GM21825 (cell line): Measurements from ENCODE around the gene PPIL6.
"Not testable (repeated sequence)": the region's sequence is repeated elsewhere in the genome, so short reads cannot be mapped to it uniquely, and the experiment has no call there.

Source experiments
- ATAC-seq: cut with Tn5 transposase; IDR thresholded peaks from one replicate; pipeline ENCODE4 v1.9.1; 2021; ENCODE audit warnings: mild to moderate bottlenecking, moderate library complexity; ENCODE audit not compliant: unreplicated experiment

The PPIL6 gene

DNA sequence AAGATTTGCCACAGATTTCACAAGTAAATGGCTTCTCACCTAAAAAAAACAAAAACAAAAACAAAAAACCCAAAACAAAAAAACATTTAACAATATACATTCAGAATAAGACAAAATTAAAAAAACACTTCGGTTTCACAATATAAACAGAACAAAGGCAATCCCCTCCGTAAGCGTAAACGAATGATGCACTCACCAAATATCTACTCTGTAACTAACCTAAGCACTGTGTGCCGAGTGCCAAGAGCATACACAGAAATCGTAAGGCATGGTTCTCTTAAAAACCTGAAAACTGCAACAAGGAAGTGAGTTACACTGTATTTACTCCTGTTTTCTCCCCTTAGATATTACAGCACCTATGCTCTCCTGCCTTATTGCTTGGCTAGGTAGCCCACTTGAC lies 27.3 kb upstream of the PPIL6 start:
- no peak for ATAC-seq

DNA sequence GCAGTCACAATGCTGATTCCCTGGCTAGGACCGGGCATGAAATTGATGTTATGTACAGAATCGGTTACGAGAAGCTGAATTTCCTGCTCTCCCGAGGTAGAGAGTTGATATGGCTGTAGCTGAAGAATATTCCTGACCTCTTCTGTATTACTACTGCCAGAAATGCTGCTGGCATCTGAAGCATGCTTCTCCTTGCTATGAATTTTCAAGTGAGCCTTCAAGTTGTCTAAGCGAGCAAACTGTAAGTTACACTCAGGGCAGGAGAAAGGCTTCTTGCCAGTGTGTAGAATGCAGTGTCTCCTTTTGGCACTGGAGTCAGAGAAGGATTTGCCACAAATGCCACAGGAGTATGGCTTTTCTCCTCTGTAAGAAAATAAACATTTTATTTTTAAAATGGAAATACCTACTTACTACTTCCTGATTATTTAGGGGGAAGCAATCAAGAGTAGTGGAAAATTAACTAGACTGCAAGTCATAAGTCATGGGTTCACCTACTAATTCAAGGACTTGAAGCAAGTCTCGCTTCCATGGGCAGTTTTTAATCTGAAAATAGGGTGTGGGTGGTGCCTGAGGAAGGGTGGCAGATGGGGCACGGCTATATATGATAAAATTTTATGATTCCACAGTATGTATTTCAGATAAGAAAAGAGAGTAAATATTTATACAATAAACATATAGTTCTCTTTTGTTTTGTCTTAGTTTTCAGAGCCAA lies 25.9 kb upstream of the PPIL6 start:
- no peak for ATAC-seq

DNA sequence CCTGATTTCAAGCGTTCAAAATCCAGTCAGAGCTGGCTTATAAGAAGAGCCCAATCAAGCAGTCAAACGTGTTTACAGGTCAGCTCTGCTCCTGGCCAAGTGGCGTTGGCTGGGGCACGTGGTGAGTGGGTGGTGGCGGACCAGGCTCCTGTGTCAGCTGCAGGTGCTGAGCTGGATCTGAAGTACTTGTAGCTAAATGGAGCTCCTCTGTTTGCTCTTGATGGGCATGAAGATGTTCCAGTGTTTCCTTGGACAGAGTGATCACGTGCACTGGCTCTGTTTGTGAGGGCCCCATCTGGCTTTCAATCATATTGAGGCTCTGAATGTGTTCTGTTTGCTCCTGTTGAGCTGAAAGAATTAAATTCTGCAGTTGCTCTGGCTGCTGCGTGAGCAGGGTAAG lies 25.3 kb upstream of the PPIL6 start:
- no peak for ATAC-seq

DNA sequence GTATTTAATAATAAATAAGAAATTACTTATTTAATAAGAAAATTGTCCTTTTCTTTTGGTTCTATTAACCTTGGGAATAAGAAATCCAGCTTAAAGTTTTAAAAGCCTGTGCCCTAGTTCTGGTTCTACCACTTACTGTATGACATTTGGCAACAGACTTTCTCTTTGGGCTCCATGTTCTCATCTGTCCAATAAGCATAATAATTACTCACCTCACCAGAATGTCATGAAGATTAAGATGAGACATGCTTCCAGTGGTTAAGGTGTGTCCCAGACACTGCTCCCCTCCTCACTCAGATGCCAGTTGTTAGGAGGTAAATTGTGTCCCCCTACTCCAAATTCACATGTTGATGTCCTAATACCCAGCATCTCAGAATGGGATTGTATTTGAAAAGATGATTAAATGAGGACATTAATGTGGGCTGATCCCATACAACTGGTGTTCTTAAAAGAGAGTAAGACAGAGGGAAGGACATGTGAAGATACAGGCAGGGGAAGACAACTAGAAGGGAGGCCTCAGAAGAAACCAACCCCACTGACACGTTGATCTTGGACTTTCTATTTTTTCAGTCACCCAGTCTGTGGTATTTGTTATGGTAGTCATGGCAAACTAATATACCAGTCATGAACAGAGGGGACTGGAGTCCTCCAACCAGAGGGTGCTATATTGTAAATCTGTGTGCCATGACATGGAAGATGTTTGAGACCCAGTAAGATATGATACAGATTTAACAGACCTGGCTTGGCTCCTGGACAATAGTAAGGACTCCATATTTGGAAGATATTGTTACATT lies 21.5 kb upstream of the PPIL6 start:
- ATAC-seq: no peak

DNA sequence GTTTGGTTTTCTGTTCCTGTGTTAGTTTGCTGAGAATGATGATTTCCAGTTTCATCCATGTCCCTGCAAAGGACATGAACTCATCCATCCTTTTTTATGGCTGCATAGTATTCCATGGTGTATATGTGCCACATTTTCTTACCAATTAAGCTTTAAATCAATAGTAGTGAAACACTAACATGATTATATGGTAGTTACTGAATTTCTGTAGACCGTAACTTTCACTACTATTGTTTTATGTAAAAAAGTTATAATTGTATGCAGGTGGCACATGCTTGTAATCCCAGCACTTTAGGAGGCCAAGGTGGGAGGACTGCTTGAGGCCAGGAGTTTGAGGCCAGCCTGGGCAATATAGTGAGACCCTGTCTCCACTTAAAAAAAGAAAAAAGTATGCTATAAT lies 20.8 kb upstream of the PPIL6 start:
- not testable (repeated sequence) for ATAC-seq

DNA sequence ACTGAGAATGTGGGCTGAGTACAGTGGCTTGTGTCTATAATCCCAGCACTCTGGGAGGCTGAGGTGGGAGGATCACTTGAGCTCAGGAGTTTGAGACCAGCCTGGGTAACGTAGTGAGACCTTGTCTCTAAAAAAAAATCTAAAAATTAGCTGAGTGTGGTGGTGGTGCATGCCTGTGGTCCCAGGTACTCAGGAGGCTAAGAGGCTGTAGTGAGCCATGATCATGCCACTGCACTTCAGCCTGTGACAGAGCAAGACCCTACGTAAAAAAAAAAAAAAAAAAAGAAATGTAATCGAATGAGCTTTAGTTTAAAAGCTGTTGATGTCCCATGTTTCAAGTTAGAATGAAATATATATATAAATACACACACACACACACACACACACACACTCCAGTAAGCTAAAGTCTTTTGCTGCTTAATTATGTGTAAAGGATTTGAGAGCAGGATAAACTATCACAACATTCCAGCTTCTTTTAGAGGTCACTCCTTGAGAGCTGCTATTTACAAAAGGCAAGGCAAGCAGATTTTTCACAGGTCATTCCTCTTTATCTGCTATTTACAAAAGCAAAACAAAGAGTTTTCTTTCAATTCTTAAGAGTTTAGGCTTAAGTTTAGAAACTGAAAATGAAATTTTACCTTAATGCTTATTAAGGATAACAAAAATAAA lies 19.9 kb upstream of the PPIL6 start:
- no peak for ATAC-seq

DNA sequence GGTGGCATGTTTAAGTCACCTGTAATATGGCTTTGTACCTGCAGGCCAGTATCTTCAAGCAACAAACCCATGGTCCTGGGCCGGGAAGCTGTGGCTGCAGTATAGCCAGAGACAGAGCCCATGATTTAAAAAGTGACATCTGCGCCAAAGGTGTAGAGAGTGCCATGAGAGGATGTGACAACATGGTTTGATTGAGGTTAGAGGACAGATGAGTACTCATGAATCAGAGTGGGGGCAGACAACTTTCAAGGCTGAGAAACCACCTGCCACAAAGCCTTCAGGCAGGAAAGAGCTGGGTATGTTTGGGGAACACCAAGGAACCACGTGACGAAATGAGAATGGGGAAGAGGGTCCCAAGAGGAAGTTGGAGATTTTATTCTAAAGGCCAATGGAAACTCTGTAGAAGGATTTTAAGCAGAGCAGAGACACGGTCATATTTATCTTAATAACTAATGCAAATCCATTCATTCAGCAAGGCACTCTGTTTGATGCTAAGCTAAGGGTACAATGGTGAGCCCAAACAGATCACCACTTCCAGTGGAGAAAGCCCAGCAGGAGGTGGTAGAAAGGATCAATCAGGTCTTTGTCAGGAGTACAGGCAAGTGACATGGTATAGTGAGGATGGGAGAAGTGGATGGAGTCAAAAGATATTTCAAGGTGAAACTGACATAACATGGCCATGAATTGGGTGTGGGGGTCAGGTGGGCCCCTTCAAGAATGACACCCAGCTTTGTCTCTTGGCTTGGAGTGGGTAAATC lies 18.5 kb upstream of the PPIL6 start:
- peak; percentile 28 for ATAC-seq

DNA sequence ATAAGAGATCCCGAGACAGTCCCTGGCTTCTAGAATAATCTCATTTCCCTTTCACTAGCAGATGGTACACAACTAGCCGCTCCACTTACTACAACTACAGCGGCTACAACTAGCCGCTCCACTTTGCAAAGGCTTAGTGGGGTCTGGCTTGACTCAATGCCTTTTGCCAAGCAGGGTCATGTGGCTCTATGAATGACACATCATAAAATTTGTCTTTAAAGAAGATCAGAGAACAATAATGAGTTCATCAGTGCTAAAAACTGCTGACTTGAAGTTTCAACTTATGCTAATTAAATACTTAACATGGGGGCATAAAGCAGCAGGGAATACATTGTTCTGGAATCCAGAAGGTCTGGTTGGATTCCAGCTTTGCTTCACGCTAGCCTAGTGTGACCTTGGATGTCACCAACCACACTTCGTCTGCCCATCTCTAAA lies 17.2 kb upstream of the PPIL6 start:
- ATAC-seq: no peak

DNA sequence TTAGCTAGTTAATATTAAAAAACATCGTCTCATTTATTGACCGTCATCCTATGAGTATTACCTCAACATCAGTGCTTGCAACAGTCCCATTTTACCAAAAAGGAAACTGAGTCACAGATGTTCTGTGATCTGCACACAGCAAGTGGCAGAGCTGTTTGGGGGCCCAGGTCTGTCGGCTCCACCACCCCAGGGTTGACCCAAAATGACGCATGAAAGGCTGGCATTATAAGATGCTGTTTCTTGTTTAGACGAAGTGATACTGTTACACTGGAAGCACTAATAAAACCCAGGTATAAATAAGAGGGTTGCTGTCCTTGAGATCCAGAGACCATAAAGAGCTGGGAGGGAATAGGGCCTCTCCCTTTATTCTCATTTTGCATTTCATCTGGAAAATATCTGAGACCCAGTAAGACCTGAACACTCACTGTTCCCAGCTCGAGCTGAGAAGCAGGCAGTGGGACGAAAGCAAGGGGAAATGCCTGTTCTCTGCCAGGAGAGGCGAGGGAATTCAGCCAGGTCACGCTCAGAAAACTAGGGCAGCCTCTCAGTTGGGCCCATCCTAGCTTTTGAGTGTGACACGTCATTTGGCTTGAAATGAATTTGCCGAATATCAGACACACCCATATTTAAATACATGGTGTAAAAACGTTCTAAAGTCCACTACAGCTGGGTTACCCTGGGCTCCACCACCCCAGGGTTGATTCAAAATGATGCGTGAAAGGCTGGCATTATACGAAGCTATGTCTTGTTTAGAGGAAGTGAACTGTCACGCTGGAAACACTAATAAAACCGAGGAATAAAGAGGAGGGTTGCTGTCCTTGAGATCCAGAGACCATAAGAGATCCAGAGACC lies 16.5 kb upstream of the PPIL6 start:
- ATAC-seq: no peak

DNA sequence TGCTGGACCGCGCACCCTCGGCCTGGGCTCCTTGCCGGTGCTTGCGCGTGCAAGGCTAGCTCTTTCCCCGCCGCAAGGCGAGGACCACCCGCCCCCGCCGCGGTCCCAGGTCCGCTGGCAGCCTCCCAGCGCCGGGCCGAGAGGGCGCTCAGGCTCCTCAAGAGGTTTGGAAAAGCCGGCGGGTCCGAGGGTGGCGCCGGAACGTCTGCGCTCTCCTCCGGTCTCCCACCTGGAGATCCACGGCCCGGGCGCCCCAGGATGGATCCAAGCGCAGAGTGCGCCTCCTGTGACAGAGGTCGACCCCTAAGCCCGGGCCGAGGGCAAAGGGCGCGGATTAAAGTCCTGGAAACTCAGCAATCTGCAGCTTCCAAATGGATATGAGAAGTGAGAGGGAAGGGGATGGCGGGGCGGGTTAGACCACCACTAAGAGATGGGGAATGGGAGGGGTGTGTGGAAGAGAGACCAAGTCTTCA lies 15.7 kb upstream of the PPIL6 start:
- ATAC-seq: peak; percentile 9

DNA sequence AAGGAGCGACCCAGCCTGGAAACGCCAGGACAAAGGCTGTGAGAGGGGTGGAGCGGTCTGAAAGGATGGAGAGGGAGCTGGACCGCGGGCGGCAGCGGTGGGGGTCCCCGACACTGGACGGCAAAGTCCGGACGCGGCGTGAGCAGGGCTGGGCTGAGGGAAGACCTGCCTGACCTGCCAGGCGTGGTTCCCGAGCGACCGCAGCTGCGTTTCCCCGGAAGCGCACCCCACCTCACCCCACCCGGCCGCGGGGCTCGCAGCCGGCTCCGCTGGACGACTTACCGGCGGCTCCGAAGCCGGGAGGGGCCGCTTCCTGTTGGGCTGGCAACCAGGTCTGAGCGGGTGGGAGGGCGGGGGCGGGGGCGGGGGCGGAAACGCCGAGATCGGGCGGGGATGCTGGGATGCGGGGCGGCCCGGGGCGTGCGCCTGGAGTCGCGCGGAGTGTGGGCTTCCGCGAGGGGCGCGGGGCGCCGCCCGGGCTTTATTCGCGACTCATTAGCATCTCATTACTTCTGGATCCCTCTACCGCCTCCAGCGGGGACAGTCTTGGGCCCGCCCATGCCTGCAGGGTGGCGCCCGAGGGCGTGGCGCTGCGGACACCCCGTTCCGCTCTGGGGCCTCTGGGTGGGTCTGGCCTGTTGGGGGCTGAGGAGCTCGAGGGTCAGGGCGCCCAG lies 15.1 kb upstream of the PPIL6 start, which contains the start of gene MICAL1:
MICAL1 (minus strand) TSS at position 336 of the 674 bp plus-strand sequence. CDS start 1,576 bp downstream, outside the sequence.
- ATAC-seq: peak; percentile 49

DNA sequence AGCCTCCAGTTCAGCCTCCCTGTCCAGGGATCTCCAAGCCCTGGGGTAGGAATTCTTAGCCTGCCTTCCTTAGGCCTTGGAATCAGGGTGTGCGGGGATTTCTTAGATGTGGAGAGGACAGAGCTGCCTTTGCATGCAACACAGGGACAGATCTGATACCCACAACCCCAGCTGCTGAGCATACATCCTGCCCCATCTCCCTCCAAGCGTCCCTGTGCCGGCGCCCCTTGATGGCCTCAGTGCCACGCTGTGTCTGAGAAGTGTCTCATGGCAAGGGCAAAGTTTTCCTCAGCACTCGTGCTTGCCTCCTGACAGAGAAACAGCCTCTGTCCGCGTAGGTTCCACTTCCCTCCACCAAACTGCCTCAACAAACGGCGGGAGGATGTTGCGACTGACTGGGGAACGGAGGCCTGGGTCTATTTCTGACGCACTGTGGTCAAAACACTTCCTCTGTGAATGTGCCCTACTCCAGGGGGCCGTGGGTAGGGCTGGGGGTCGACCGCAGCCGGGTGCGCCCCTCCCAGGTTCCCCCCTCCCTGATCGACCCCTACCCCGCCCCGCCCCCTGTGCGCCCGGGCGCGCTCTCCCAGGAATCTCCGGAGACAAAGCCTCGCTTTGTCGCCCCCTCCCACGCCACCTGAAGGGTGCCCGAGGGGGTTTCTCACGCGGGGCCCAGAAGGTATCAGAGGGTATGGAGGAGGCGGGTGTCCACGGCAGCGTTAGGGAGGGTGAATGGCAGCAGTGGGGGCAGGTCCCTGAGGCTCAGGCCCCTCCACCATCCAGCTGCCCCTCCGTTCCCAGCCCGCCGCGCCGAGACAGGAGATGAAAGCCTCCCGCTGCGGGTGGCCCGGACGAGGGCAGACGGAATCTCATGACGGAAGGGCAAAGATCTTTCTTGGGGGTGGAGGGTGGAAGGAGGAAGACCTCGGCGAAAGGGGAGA lies 14.3 kb upstream of the PPIL6 start:
- ATAC-seq: peak; percentile 34

DNA sequence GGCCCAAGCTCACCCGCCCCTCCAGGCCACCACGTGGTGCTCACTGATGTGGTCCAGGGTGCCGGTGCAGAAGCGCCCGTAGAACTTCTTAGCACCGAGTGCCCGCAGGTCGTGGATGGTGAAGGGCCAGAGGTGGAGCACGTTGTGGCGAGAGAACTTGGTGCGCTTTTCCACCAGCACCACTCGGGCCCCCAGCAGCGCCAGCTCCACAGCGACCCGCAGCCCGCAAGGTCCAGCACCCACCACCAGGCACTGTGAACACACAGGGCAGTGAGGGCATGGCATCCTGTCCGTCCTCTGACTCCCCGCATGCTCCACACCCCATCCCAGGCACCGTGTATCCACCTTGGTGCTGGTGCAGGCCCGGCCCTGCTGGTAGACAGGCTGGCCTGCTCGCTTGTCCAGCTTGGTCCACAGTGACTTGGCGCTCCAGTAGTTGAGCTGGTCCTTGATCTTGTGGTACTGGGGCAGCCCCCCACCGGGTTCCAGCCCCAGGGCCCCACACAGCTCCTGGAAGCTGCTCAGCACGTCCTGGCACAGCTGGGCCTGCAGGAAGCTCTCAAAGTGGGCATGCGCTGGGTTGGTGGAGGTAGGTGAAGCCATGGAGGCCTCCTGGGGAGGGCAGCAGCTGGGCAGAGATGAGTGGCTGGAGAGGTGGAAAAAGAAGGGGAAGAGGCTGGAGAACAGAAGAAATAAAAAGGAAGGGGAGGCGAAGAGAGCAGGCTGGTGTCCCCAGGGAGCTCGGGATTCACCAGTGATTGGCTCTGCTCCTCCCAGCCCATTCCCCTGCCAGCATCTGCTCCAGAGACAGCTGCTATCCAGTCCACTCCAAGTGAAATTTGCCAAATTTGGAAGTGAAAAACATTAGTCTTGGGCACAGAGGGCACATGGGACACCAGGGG lies 13.4 kb upstream of the PPIL6 start:
- ATAC-seq: no peak

DNA sequence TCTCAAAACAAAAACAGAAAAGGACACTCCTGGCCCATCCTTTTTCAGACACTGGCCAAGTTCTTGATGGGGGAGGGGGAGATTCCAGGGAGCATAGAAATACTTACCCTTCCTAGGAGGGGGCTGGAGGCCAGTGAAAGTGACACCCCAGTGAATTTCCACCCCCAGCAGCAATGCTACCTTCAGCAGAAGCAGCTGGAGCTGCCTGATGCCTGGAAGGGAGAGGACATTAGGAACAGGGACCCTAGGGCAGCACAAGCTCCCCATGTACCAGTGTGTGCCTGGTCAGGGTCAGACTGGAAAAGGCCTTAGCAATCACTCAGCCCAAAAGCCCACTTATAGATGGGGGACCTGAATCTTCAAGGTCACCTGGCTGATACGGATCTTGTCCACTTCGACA lies 12.7 kb upstream of the PPIL6 start:
- ATAC-seq: no peak

DNA sequence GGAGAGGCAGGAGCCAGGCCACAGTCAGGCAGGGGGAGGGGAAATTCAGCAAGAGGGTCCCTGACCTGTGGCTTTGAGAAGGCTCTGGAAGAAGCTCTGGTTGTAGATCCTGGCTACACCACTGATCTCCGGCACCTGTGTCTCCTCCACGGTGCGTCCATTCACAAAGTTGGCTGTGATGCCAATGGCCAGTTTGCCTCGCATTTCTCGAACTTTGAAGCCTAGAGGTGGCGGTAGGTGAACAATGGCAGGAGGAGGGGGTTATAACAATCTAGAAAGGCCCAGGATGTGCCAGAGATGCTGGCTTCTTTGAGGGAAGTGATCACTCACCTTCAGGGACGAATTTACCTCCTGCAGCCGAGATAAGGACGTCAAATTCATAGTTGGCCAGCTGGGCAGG lies 11.8 kb upstream of the PPIL6 start:
- no peak for ATAC-seq

DNA sequence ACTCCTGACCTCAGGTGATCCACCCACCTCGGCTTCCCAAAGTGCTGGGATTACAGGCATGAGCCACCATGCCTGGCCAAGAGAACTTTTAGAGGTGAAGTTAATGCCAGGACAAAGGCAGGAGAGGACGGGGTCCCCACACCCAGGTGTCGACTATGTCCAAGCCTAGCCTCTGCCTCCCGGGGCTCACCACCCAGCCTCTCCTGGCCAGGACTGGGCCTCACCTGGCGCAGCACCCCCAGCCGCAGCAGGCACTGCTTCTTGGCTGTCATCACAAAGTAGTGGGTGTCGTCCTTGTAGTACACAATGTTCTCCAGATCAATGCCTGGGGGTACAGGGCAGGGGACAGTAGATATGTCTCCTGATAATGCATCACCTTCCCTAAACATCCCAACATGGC lies 10.9 kb upstream of the PPIL6 start:
- no peak for ATAC-seq

DNA sequence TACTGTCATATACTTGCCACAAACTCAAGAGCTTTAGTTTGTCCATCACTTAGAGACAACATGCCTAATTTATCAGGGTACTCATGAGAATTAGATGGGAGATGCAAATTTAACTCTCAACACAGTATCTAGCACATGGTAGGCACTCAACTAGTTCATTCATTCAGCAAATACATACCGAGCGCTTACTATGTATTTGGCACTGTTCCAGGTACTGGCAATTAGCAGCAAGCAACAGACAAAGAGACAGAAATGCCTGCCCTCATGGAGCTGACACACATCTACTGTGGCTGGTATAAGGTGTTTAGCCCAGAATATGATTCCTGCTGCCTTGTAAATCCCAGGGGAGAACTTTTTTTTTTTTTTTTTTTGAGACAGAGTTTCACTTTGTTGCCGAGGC lies 10.4 kb upstream of the PPIL6 start:
- no peak for ATAC-seq
